ENCODE data around the gene SMG5.
A peak's percentile ranks its signal among the peaks of the same experiment; 100 is the strongest.

SMG5 gene

DNA sequence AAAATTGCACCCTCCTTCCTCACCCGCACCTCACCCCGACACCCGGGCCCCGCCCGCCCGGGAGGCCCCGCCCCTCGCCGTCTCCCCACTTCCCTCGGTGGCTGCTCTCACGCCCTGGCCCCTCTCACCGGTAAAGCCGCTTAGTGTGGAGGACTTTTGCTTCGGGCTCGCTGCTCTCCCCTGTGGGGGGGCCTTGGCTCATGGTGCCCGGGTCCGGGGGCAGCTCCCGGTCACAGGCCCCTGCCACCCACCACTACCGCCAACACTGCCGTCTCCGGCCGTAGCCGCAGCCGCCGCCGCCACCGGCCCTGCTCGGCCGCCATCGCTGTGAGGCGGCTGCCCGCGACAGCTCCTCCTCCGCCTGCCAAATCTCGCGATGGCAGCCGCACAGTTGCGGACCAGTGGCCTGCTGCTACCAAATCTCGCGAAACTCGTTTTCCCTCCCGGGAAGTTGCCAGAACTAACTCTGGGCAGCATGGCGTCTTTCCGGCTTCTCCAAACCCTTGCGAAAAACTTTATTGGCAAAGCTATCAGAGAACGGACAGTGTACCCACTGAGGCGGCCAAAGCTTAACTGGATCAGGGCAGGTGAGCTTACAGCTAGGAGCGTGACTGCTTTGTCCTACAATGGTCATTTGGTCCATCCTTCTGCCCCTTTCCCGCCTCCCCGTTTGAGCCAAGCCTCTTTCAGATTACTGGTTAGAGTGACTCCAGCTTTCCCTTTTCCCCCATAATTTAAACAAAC, at the start of gene SMG5:
Gene SMG5 (minus strand): TSS at position 347 of the 744 bp plus-strand sequence. CDS start 145 bp downstream, at position 202.
- peak; percentile 99 for DNase-seq

DNA sequence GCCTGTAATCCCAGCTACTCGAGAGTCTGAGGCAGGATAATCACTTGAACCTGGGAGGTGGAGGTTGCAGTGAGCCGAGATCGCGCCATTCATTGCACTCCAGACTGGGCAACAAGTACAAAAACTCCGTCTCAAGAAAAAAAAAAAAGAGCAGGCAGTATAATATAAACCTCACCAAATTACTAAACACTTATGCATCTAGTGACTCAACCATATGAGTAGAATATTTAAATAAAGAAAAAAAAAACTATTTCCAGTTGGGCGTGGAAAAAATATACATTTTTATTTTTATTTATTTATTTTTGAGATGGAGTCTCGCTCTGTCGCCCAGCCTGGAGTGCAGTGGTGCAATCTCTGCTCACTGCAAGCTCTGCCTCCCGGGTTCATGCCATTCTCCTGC, 40.6 kb upstream of the SMG5 start:
- peak; percentile 25 for DNase-seq

- no peak for DNase-seq
Observed at GRCh38 chr1:156320560-156320959, 37.9 kb upstream of the SMG5 start.

DNA sequence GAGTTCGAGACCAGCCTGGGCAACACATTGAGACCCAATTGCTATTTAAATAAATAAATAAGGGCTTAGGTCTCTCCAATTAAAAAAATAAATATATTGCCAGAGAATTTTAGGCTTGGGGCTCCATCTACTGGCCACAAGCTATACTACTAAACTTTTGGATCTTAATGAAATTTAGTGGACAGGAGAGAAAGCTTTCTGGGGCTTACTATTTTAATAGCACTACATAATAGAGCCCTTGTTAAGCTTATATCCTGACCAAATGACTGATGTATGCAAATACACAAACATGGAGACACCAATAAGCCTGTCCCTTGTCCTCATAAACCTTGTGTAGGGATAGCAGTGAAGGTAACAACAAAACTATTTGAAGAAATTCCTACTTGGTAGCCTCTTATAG, 37.0 kb upstream of the SMG5 start:
- DNase-seq = peak; percentile 19

GRCh38 chr1:156316909-156317308, 34.3 kb upstream of the SMG5 start:
- DNase-seq = no peak

DNA sequence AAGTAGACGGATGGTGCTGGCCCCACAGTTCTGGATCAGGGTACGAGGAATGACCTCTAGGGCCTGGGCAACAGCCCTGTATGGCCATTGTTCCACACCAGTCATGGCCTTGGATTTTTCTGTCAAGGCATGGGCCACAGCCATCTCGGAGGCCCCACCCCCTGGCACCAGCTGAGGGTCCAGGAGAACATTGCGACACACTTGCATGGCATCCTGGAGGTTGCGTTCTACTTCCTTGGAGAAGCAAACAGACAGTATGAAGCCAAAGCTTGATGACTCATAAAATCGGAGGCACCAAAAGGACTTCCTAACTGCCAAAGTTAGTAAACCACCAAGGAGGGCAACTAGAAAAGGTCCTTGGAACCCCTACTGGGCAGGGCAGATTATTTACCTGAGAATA, 28.3 kb upstream of the SMG5 start:
- DNase-seq = no peak

GRCh38 chr1:156308078-156308477, 25.5 kb upstream of the SMG5 start:
- no peak for DNase-seq

DNA sequence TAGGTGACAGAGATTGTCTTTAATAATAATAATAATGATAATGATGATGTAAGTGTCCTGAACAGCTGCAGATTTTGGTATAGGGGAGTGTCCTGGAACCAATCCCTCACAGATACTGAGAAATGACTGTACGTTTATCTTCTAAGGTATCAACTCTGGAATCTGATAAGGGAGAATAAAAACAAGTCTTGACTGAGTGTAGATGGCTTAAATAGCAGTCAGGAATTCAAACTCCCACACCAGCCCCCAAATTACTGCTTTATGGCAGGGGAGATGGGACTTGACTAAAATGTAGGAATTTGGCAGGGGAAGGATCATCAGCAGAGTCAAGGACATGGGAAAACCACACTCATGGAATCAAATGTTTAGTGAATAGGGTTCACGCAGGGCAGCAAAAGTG, 22.6 kb upstream of the SMG5 start:
- DNase-seq = no peak

- DNase-seq = no peak
Observed at GRCh38 chr1:156303241-156303640, 20.6 kb upstream of the SMG5 start.

DNA sequence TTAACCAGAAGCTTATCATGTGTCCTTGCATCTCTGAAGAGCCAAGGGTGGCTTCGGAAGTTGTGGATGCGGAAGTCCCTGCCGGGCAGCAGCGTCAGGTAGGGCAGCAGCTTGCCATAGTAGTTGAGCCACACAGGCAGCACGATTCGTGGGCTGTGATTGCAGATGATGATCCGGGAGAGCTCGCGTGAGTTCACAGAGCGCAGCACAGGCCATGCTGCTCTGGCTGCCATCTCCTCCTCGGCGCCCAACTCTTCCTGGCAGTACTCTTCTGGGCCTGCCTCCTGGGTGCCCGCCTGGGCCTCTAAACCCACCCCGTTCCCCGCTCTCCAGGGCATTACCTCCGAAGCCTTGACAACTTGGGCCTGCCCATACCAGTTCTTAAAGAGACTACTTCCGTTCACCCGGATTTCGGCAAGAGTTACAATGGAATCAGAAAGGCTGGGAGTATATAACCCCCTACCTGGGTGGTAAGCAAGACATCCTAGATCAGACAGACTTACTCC, 16.3 kb upstream of the SMG5 start, which contains the start of gene VHLL:
Gene VHLL (minus strand): TSS at position 456 of the 506 bp plus-strand sequence. CDS start 118 bp downstream, at position 338.
- no peak for DNase-seq

GRCh38 chr1:156295391-156295947, 12.8 kb upstream of the SMG5 start, which contains the start of gene GLMP:
Gene GLMP, minus strand, starts transcription at chr1:156295679. Its CDS starts 34 bp downstream, at chr1:156295645.
- peak; percentile 68 for DNase-seq

GRCh38 chr1:156293895-156294294, 11.3 kb upstream of the SMG5 start:
- no peak for DNase-seq

GRCh38 chr1:156293098-156293434, 10.4 kb upstream of the SMG5 start:
- DNase-seq = no peak

DNA sequence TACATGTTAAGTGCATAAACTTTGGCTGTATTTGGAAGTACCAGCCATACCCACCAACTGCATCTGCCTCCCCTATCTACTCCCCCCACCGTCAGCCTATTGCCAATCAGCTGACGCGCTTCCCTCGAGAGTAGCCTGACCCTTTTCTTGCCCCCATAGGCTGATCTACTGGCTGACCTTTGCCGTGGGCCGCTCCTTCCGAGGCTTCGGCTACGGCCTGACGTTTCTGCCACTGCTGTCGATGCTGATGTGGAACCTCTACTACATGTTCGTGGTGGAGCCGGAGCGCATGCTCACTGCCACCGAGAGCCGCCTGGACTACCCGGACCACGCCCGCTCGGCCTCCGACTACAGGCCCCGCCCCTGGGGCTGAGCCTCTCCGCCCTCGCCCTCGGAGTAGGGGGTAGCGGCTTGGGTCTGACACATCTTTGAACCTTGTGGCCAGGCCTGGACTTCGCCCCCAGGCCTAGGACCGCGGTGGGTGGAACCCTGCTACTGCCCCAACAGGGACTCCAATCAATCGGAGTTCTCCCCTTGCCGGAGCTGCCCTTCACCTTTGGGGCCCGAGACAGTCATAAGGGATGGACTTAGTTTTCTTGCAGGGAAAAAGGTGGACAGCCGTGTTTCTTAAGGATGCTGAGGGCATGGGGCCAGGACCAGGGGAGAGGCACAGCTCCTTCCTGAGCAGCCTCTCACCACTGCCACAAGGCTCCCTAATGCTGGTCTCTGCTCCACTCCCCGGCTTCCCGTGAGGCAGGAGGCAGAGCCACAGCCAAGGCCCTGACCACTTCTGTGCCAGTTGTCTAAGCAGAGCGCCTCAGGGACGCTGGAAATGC, 8.8 kb upstream of the SMG5 start:
- DNase-seq = peak; percentile 74

DNA sequence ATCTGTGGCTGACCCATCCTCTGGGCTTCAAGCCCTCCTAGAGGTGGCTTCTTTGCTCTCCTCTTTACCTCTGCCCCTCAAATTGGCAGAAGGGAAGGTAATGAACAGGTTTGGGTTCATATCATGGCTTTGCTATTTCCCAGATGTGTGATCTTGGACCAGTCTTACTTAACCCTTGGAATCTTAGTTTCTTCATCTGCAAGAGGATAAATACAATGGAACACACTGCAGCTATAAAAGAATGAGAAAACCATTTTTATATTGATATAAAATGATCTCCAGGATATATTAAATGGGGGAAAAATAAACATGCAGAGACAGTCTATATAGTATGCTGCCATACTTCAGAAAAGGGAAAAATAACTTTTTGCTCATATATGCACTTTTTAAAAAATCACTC, 7.2 kb upstream of the SMG5 start:
- DNase-seq = no peak

- DNase-seq = no peak
Observed at GRCh38 chr1:156286061-156286460, 3.4 kb upstream of the SMG5 start.

GRCh38 chr1:156285437-156285836, 2.8 kb upstream of the SMG5 start:
- DNase-seq = no peak

- no peak for DNase-seq
Observed at GRCh38 chr1:156284757-156285156, 2.1 kb upstream of the SMG5 start.

DNA sequence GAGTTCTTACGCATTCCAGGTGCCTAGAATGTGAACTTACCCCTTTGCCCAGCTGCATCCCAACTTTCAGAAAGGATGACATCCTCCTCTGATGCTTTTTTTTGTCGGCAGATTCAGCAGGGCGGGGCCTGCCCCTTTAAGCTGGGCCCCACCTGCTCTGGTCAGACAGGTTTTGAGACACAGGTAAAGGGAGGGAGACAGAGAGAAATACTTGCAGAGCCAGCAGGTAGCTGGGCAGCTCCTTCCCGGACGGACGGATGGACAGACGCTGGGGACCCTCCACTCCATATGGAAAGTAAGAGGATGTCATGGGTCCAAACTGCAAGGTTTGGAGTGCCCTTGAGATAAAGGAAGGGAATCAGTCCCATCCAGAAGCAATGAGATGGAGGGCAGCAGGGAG, 1.5 kb upstream of the SMG5 start, which contains the start of gene TMEM79:
Gene TMEM79 (plus strand): TSS at position 214 of the 400 bp plus-strand sequence. CDS start 902 bp downstream, outside the sequence.
- no peak for DNase-seq

DNA sequence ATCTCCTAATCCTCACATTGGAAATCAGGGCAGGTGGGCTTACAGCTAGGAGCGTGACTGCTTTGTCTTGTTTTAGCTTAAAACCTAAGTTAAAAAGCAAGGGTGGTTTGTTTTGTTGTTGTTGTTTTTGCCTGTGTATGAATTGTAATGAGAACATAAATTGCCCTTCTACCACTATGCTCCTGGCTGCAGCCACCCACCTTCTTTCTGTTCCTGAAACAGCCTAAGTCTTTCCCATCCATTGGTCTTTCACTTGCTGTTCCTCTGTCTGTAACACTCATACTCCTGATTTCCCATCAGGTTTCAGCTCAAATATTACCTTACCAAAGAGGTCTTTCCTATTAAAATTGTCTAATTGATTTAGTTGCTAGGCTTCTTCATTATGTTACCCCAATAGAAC, 896 bp upstream of the SMG5 start:
- DNase-seq = no peak

DNA sequence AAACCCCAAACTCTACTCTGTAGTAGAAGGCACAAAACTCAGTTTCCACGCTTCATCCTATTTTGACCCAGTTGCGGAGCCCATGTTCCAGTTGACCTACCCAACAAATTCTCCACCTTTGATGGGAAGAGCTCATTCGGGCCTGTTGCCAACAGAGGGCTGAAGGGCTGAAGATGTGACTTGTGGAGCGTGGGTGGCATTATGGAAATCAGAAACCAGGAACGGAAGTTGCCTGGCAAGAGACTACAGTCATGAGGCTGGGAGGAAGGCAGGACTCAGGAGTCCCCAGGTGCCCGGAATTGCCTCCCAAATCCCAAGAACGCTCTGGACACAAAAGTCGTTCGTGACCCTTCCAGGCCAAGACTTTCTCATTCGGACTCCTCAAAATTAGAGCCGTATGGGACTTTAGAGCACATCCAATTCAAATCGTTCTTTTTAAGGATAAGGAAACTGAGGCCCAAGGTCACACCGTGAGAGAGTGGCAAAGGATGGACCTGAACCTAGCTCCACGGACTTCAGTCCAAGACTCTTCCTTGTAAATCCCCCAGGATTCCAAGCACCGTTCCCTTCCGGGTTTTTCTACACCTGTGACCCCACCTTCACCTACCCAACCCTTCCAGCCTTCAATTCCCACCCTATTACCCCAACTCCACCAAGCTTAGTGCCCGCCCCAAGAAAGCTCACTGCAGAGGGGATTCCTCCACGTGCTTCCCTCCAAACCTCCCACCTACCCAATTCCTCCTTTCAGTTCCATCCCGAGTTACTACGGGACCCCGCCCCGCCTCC, 739 bp downstream of the SMG5 start:
- DNase-seq = no peak

DNA sequence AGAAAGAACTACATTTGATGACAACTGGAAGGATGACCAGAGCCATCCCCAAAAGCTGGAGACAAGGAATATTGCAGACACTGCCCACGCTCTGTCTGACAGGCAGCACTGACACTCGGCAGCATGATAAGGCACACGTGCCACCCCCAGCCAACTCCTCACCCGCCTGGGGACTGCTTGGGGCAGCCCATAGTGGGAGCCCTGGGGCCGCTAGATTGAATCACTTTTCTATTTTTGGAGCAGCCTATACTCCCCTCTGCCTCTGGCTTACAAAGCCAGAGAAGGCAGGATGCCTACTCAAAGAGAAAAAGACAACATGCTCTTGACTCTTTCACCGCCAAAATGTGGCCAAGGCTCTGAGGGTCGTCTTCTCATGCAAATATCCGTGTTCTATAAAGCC, 1.3 kb downstream of the SMG5 start:
- peak; percentile 57 for DNase-seq

DNA sequence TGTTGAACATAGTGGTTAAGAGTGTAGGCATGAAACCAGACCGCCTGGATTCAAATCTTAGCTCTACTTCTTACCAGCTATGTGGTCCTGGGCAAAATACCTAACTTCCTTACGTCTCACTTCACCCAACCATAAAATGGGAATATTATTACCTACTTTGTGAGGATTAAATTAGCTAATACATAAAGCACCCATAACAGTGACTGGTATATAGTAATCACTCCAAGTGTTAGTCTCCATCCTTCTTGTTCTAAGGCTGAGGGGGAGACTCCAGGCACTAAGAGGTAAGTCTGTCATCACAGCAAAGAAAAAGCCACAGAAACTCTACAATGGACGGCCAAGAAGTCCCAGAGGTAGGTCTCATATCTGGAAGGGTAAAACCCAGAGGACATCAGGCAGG, 2.8 kb downstream of the SMG5 start:
- DNase-seq = no peak
